ENCODE measurements around the gene NRG2. TPM values are rescaled to one million over a fixed set of nuclear protein-coding genes. Genes with fewer than 3 reads are reported as not detected.

The NRG2 gene
- total and polyA plus RNA-seq, 2 of the 8 experiments (the other 6 are each of a cell fraction or from before 2014, with no cell fraction given) = 0.27 to 0.54 TPM

DNA sequence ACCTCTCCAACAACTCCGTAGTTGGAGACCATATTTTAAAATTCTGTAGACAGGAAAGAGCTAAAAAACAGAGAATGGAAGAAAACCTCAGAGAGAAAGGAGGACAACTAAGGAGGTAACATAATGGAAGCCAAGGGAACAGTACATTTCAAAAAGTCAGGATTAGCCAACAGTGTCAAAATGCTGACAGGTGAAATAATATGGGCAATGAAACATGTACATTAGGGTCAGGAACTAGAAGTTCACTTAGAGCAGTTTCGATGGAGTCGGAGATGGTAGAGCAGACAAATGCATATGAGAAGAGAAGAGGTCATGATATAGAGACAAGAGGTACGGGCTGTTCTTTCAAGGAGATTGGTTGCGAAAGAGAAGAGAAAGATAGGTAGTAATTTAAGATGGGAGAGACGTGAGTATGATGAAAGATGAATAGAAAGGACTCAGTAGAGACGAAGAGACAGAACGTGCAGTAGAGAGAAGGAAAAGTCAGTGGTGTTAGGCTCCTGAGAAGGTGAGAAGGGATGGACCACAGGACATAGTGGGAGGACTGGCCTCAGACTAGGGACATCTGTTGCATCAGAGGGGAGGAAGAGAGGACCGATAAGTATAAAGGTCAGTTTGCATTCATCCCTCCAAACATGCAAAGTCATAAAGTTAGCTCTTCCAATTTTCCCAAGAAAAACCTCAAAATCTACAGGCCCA is 25.6 kb downstream of the NRG2 start:
- Histone ChIP-seq H3K4me2 (ENCODE audit: insufficient read depth in 1 of 2, low read depth in 2 of 2, low read length in 2 of 2) (no peak overlapping the region), H3K27ac (ENCODE audit: low read depth, low read length) (no peak overlapping the region), H2BK12ac (ENCODE audit: low read depth, low read length) (no peak overlapping the region), H3K4me3 (ENCODE audit: extremely low read depth in 1 of 4, insufficient read depth in 2 of 4, low read depth in 3 of 4, low read length in 4 of 4) (no peak overlapping the region), H3K79me2 (ENCODE audit: control insufficient read depth in 1 of 2, insufficient read depth in 2 of 2, low read length in 2 of 2) (no peaks in the 10 kb centered on the region), H4K20me1 (replicated peaks in 1 of 2; ENCODE audit: control insufficient read depth in 1 of 2, insufficient read depth in 2 of 2, low read length in 2 of 2) (peaks cover 0 to 2% of the 10 kb centered on the region in 2 experiments), H3K23me2 (ENCODE audit: low read depth, low read length) (peaks cover 1% of the 10 kb centered on the region; the same call in 1 of the 2 replicates), H4K91ac (replicated peaks; ENCODE audit: insufficient read length, low read length) (no peak overlapping the region), H4K8ac (ENCODE audit: extremely low read depth, insufficient read depth, low read length) (no peak overlapping the region), H3K9ac (replicated peaks in 1 of 4; ENCODE audit: extremely low read depth in 1 of 4, low read depth in 3 of 4, low read length in 3 of 4) (no peak overlapping the region), H2AK5ac (ENCODE audit: low read depth, low read length) (no peak overlapping the region), H3K79me1 (ENCODE audit: low read depth, low read length) (no peaks in the 10 kb centered on the region; the same call in 1 of the 2 replicates), H2BK120ac (replicated peaks; ENCODE audit: low read depth, low read length) (no peak overlapping the region), H2BK20ac (ENCODE audit: low read length) (no peak overlapping the region), H3K27me3 (replicated peaks in 1 of 4; ENCODE audit: control insufficient read depth in 3 of 4, extremely low read depth in 1 of 4, insufficient read depth in 3 of 4, low read length in 3 of 4) (peaks cover 0 to 2% (median 0%) of the 10 kb centered on the region in 4 experiments; a peak in 2 of 7 replicates), H2BK15ac (ENCODE audit: low read length) (no peak overlapping the region), H3K9me3 (ENCODE audit: insufficient read depth in 2 of 2, low read depth in 1 of 2, low read length in 1 of 2) (no peaks in the 10 kb centered on the region), H3K56ac (replicated peaks; ENCODE audit: insufficient read length, low read depth, low read length) (no peak overlapping the region), H2BK5ac (ENCODE audit: low read depth, low read length) (no peak overlapping the region), H3K18ac (ENCODE audit: extremely low read depth, low read length) (no peak overlapping the region), H3K23ac (ENCODE audit: insufficient read length) (no peak overlapping the region), H3K4me1 (replicated peaks in 1 of 4; ENCODE audit: control insufficient read depth in 3 of 4, insufficient read depth in 4 of 4, low read length in 3 of 4) (no peaks in the 10 kb centered on the region), H4K5ac (ENCODE audit: insufficient read length, low read depth, low read length) (no peak overlapping the region), H2AFZ (ENCODE audit: low read length) (no peak overlapping the region), H3K36me3 (ENCODE audit: control insufficient read depth in 2 of 4, insufficient read depth in 4 of 4, low read length in 3 of 4) (no peaks in the 10 kb centered on the region), H3K14ac (ENCODE audit: insufficient read length) (no peak overlapping the region), H3K4ac (replicated peaks; ENCODE audit: insufficient read length, low read depth, low read length) (no peak overlapping the region)
- DNase-seq (ENCODE audit: low read depth in 1 of 2, low spot score in 2 of 2) (no peak), FAIRE-seq (no peak)
- ChIA-PET CTCF (ENCODE audit: partially characterized antibody) (interaction anchor here (0.7 to 1.9 kb wide), 3 partner anchors 15 to 228 kb away, joined by 4 to 5 read pairs (median 5); partner anchors contain the start of gene NRG2), POLR2A (ENCODE audit: partially characterized antibody) (no interaction called here)
- no peak for TF ChIP-seq CREB1 (IDR thresholded peaks at IDR 0.05)
- no peak for TF ChIP-seq KDM4A (IDR thresholded peaks at IDR 0.05; ENCODE audit: low read depth, low read length, severe bottlenecking)
- TF ChIP-seq SP2 (IDR thresholded peaks at IDR 0.05; ENCODE audit: low read length) = no peak
- WGBS, 2 experiments (ENCODE audit: extremely low coverage in 1 of 2, insufficient coverage in 1 of 2, insufficient read length in 1 of 2, insufficient replicate concordance in 2 of 2, low coverage in 1 of 2, low lambda C conversion rate in 2 of 2, missing lambda C conversion rate in 1 of 2) = 77 to 100% methylated on average over 5 to 9 of the region's 9 CpGs

Data from H1 (cell line).